Measurements from ENCODE around the gene KLHL11. TPM values are rescaled to one million over a fixed set of nuclear protein-coding genes. Genes with fewer than 3 reads are reported as not detected.
"Not testable (repeated sequence)": the region's sequence is repeated elsewhere in the genome, so short reads cannot be mapped to it uniquely, and the experiment has no call there.

The KLHL11 gene
- total RNA-seq, 1 donor from 2014 or later = 17.4 TPM

GRCh38 chr17:41888332-41888965 is 23.2 kb upstream of the KLHL11 start:
- no peaks in the 10 kb centered on the region for H3K36me3 Mint-ChIP-seq (ENCODE audit: unreplicated experiment)
- peaks cover 3% of the 10 kb centered on the region for H3K4me1 Mint-ChIP-seq (ENCODE audit: low read depth, unreplicated experiment)
- no peak for TF ChIP-seq CTCF (IDR thresholded peaks at IDR 0.05; ENCODE audit: partially characterized antibody, unreplicated experiment)
- H3K27ac Mint-ChIP-seq (ENCODE audit: unreplicated experiment) = no peak overlapping the region
- no peak for DNase-seq
- H3K4me3 Mint-ChIP-seq (ENCODE audit: unreplicated experiment) = no peak overlapping the region
- H3K27me3 Mint-ChIP-seq (ENCODE audit: unreplicated experiment) = peaks cover 4% of the 10 kb centered on the region
- peaks cover 4% of the 10 kb centered on the region for H3K9me3 Mint-ChIP-seq (ENCODE audit: unreplicated experiment)

- no peak for DNase-seq
- H3K27ac Mint-ChIP-seq (ENCODE audit: unreplicated experiment) = no peak overlapping the region
- peaks cover 3% of the 10 kb centered on the region for H3K4me1 Mint-ChIP-seq (ENCODE audit: low read depth, unreplicated experiment)
These were observed 20.5 kb upstream of the KLHL11 start for GRCh38 chr17:41885733-41886132.

GRCh38 chr17:41882756-41883155 is 17.5 kb upstream of the KLHL11 start:
- peaks cover 9% of the 10 kb centered on the region for H3K27me3 Mint-ChIP-seq (ENCODE audit: unreplicated experiment)
- TF ChIP-seq CTCF (IDR thresholded peaks at IDR 0.05; ENCODE audit: partially characterized antibody, unreplicated experiment) = no peak
- peaks cover 5% of the 10 kb centered on the region for H3K4me1 Mint-ChIP-seq (ENCODE audit: low read depth, unreplicated experiment)
- DNase-seq = no peak
- H3K36me3 Mint-ChIP-seq (ENCODE audit: unreplicated experiment) = peaks cover 3% of the 10 kb centered on the region
- peaks cover 8% of the 10 kb centered on the region for H3K9me3 Mint-ChIP-seq (ENCODE audit: unreplicated experiment)
- H3K27ac Mint-ChIP-seq (ENCODE audit: unreplicated experiment) = no peak overlapping the region
- H3K4me3 Mint-ChIP-seq (ENCODE audit: unreplicated experiment) = no peak overlapping the region

More at GRCh38 chr17:41885733-41886132, 20.5 kb upstream of the KLHL11 start:
- Mint-ChIP-seq H3K4me3 (ENCODE audit: unreplicated experiment) (no peak overlapping the region), H3K36me3 (ENCODE audit: unreplicated experiment) (no peaks in the 10 kb centered on the region), H3K9me3 (ENCODE audit: unreplicated experiment) (peaks cover 5% of the 10 kb centered on the region), H3K27me3 (ENCODE audit: unreplicated experiment) (peaks cover 7% of the 10 kb centered on the region)
- TF ChIP-seq CTCF (IDR thresholded peaks at IDR 0.05; ENCODE audit: partially characterized antibody, unreplicated experiment) = no peak

GRCh38 chr17:41880130-41880529 is 14.9 kb upstream of the KLHL11 start:
- no peak for TF ChIP-seq CTCF (IDR thresholded peaks at IDR 0.05; ENCODE audit: partially characterized antibody, unreplicated experiment)
- H3K27ac Mint-ChIP-seq (ENCODE audit: unreplicated experiment) = no peak overlapping the region
- H3K27me3 Mint-ChIP-seq (ENCODE audit: unreplicated experiment) = peaks cover 9% of the 10 kb centered on the region
- no peak overlapping the region for H3K4me3 Mint-ChIP-seq (ENCODE audit: unreplicated experiment)
- H3K36me3 Mint-ChIP-seq (ENCODE audit: unreplicated experiment) = peaks cover 8% of the 10 kb centered on the region
- no peak for DNase-seq
- H3K4me1 Mint-ChIP-seq (ENCODE audit: low read depth, unreplicated experiment) = peaks cover 2% of the 10 kb centered on the region
- H3K9me3 Mint-ChIP-seq (ENCODE audit: unreplicated experiment) = peaks cover 8% of the 10 kb centered on the region

GRCh38 chr17:41874293-41874670 is 9.1 kb upstream of the KLHL11 start:
- H3K27me3 Mint-ChIP-seq (ENCODE audit: unreplicated experiment) = peaks cover 12% of the 10 kb centered on the region
- H3K36me3 Mint-ChIP-seq (ENCODE audit: unreplicated experiment); H3K4me1 Mint-ChIP-seq (ENCODE audit: low read depth, unreplicated experiment); DNase-seq; H3K4me3 Mint-ChIP-seq (ENCODE audit: unreplicated experiment); H3K27ac Mint-ChIP-seq (ENCODE audit: unreplicated experiment); H3K9me3 Mint-ChIP-seq (ENCODE audit: unreplicated experiment): not testable (repeated sequence)
